GM12892 (cell line): ENCODE results near the gene SRRM1.
"Not testable (repeated sequence)": the region's sequence is repeated elsewhere in the genome, so short reads cannot be mapped to it uniquely, and the experiment has no call there.

ENCODE experiments used
- POLR2A ChIP-seq: IDR thresholded peaks from 2 replicates; pipeline ENCODE4 v1.6.1; 2011; ENCODE audit warnings: low read depth, low read length, control low read depth
- POLR2AphosphoS5 ChIP-seq: IDR thresholded peaks from 2 replicates; pipeline ENCODE4 v1.6.1; 2011; ENCODE audit warnings: low read depth, low read length, control low read depth
- TAF1 ChIP-seq: IDR thresholded peaks from 2 replicates; pipeline ENCODE4 v1.6.1; 2011; ENCODE audit warnings: low read depth, mild to moderate bottlenecking, control low read depth, low read length, borderline replicate concordance

DNA sequence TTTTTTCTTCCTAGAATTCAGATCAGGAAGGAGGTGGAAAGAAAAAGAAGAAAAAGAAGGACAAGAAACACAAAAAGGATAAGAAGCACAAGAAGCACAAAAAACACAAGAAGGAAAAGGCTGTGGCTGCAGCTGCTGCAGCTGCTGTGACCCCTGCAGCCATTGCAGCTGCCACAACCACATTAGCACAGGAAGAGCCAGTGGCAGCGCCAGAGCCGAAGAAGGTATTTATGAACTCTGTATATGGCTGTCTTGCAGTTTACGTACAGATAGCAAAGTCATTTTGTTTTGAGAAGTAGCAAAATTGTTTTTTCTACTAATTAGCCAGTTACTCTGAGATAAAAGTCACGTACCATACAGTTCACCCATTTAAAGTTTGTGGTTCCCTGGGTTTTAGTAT is 28.3 kb downstream of the SRRM1 start:
- not testable (repeated sequence) for TF ChIP-seq POLR2AphosphoS5, POLR2A, TAF1
